Renal pelvis (tissue), 12 donors: Measurements from ENCODE around the gene LRP2BP. TPM values are rescaled to one million over a fixed set of nuclear protein-coding genes. Genes with fewer than 3 reads are reported as not detected.

Experiments used
- DNase-seq: peaks from one replicate; pipeline ENCODE4 v3.0.0-alpha.2; 2013
- long read RNA-seq, 16 experiments: transcript quantifications; one replicate each; lab custom pipeline, GENCODE V29; 2026
- polyA plus RNA-seq, 3 donors: library from polyadenylated mRNA; unstranded; fragments of 120-200 nt; gene quantifications; one replicate each; pipeline ENCODE4 v1.2.1, GENCODE V29; 2013; ENCODE audit not compliant: insufficient read length in 3 of 3

LRP2BP gene
- 1 to 10 TPM; 2.3 to 5.9 (median 5.0) TPM for polyA plus RNA-seq
- long read RNA-seq, donor 1, partial matches to known transcripts = 12 of 12 reads
- long read RNA-seq, donor 1, other reads (novel, unspliced or antisense) = 0 of 12 reads
- long read RNA-seq, donor 2, partial matches to known transcripts = 0 of 15 reads
- long read RNA-seq, donor 2, other reads (novel, unspliced or antisense) = 15 of 15 reads
- long read RNA-seq, donor 3 = 0 reads
- long read RNA-seq, donor 4 = 0 reads
- long read RNA-seq, donor 5 = 0 reads
- long read RNA-seq, donor 6, partial matches to known transcripts = 7 of 14 reads
- long read RNA-seq, donor 6, other reads (novel, unspliced or antisense) = 7 of 14 reads
- long read RNA-seq, donor 7, partial matches to known transcripts = 11 of 11 reads
- long read RNA-seq, donor 7, other reads (novel, unspliced or antisense) = 0 of 11 reads
- long read RNA-seq, donor 8 = 0 reads
- long read RNA-seq, donor 9 = 0 reads
- long read RNA-seq, donor 10 = 0 reads
- long read RNA-seq, donor 11, partial matches to known transcripts = 5 of 5 reads
- long read RNA-seq, donor 11, other reads (novel, unspliced or antisense) = 0 of 5 reads
- long read RNA-seq, donor 12, partial matches to known transcripts = 8 of 8 reads
- long read RNA-seq, donor 12, other reads (novel, unspliced or antisense) = 0 of 8 reads
- long read RNA-seq, donor 13 = 0 reads
- long read RNA-seq, donor 14, partial matches to known transcripts = 34 of 34 reads
- long read RNA-seq, donor 14, other reads (novel, unspliced or antisense) = 0 of 34 reads
- long read RNA-seq, donor 15, partial matches to known transcripts = 23 of 23 reads
- long read RNA-seq, donor 15, other reads (novel, unspliced or antisense) = 0 of 23 reads
- long read RNA-seq, donor 16 = 0 reads

DNA sequence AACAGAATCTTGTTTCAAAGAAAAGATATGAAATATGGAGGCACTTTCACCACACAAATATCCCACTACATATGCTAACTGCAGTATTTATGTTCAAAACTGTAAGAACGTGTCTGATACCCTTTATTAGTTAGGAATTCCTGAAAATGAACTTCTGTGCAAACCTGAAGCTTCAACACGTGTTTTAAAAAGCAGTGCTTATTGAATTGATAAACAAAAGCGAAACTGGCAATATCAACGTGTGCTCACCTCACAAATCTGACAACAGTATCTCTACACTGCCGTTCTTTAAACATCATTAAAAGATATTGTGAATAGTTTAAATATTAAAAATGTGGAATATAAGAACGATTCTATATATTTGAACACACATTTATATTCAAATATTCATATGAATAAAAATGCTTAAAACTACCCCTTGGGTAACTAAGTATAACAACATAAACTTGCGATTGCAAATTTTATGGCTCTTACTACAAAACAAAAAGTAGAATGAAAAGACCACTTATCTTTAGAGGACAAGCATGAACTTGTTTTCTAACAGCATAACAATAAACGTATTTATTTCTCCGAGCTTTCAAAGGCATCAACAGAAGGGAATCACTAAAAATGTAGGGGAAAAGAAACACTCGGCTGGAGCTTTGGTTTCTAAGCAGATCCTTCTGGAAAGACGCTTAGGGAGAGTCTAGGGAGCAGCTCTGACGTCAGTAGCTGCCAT, at the start of gene LRP2BP:
Gene LRP2BP (minus strand): TSS at position 687 of the 718 bp plus-strand sequence. CDS start 17,738 bp downstream, outside the sequence.
- no peak for DNase-seq

DNA sequence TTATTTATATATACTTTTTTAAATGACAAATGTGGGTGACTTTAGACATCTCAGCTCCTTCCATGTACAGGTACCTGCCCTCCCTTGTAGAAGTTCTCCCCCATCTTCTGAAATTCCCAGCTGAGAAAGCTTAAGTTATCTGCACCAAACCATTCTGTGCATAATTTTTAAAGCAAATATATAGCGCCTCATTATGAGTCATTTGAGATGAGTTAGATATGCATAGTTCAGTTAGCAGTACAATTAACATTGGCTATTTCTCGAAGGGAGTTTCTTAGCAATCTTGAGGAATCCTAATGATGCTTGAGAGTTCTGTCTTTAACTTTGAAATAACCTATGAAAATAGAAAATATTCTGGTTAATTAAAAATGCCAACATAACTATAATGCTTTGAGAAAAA, 49.5 kb upstream of the LRP2BP start:
- no peak for DNase-seq

DNA sequence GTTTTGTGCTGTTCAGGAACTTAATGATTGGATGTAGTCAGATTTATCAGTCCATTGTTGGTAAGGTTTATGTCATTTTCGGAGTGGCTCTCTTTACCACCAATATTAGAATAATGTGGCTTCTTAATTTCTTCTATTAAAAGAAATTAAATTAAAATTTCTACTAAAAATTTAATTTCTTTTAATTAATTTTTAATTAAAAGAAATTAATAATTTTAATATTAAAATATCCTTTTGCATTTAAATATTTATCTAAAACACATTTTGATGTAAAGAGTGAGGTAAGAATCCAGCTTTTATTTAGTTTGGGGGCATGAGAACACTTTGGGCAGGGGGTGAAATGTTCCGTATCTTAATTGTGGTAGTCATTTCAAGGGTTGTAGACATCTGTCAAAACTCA, 45.8 kb upstream of the LRP2BP start:
- no peak for DNase-seq

DNA sequence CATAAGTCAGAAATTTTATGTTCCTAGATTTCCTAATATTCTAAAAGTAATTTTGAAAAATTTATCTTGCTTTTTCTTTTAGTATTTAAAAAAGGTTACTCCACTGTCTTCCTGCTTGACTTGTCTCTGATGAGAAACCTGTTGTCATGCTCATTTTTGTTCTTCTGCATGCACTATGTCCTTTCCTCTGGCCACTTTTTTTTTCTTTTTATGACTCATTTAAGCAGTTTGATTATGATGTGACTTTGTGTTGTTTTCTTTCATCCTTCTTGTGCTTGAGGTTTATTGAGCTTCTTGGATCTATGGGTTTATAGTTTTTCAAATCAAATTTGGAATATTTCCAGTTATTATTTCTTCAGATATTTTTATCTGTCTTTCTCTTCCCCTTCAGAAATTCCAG, 42.1 kb upstream of the LRP2BP start:
- DNase-seq = no peak

DNA sequence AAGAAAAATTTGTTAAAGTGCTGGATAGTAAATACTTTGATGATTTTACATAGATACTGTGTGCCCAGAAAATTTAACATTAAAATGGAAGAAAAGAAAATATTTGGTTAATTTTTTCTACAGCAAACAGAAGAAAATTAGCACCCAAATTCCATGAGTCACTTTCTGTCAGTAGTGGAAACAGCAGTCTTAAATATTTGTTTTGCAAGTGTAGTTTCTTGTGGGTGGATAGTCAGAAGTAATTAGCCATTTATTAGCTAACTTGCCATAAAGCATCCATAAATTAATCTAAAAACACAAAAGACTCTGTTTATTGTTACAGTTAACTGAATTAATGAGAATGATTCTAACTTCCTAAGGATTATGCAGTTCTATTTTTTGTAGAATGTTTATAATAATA, 39.7 kb upstream of the LRP2BP start:
- no peak for DNase-seq

DNA sequence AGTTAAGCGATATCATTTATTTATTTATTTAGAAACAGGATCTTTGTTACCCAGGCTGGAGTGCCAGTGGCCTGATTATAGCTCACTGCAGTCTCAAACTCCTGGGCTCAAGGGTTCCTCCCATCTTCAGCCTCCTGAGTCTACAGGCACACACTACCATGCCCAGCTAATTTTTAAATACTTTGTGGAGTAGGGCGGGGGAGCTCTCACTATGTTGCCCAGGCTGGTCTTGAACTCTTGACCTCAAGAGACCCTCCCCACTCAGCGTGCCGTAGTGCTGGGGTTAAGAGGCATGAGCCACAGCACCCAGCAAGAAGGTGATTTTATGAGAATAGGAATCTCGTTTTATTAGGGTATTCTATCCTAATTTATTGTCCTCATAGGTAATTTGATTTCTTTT, 33.9 kb upstream of the LRP2BP start:
- no peak for DNase-seq

DNA sequence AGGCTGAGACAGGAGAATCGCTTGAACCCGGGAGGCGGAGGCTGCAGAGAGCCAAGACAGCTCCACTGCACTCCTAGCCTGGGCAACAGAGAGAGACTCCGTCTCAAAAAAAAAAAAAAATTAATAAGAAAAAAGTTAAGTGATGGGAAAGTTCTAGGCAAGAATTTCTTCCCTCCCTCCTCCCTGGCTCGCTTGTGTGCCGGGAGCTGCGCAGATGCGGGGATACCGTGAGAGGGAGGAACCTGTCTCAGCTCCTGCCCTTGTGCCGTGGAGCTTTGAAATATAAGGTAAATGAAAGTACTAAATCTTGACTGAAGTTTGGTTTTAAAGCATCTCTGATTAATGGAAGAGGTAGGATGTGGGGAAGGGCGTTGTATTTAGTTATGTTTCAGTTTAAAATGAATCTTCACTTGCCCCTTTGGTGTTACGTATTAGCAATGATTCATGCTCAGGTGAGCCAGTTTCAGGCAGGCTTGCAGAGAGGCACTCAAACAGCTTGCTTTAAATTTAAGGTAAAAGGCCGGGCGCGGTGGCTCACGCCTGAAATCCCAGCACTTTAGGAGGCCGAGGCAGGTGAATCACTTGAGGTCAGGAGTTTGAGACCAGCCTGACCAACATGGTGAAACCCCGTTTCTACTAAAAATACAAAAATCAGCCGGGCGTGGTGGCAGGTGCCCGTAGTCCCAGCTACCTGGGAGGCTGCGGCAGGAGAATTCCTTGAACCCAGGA, 31.4 kb upstream of the LRP2BP start:
- no peak for DNase-seq

DNA sequence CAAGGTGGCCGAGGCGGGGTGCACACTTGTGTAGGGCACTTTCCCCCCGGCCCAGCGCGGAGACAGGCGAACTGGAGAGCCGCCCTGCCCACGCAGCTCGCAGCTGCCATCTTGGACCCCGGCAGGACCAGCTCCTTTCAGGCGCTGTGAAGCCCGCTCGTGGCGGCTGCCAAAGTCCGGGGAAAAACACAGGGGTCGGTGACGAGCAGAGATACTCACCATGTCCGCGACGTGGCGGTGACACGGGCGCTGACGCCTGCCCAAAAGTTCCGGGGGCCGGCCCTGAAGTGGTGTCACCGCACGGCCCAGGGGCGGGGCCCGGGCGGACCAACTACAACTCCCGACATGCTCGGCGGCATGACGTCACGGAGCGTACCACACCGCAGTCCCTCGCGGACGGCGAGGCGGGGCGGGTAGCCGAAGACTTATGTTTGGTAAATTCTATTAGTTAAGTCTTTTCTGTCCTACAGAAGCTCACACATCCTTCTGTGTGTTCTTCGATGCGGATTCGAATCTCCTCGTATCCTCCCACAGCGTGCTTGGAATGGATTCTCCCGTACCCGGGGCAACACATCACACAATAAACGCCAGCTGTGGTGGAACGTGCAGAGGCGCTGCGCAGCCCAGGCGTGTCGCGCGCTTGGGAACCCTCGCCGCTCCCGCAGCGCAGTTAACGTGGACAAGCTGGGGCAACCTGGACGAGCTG, 30.1 kb upstream of the LRP2BP start, which contains the start of gene UFSP2:
Gene UFSP2 (minus strand): TSS at position 318 of the 706 bp plus-strand sequence. CDS start 96 bp downstream, at position 222.
- DNase-seq = peak; percentile 92

DNA sequence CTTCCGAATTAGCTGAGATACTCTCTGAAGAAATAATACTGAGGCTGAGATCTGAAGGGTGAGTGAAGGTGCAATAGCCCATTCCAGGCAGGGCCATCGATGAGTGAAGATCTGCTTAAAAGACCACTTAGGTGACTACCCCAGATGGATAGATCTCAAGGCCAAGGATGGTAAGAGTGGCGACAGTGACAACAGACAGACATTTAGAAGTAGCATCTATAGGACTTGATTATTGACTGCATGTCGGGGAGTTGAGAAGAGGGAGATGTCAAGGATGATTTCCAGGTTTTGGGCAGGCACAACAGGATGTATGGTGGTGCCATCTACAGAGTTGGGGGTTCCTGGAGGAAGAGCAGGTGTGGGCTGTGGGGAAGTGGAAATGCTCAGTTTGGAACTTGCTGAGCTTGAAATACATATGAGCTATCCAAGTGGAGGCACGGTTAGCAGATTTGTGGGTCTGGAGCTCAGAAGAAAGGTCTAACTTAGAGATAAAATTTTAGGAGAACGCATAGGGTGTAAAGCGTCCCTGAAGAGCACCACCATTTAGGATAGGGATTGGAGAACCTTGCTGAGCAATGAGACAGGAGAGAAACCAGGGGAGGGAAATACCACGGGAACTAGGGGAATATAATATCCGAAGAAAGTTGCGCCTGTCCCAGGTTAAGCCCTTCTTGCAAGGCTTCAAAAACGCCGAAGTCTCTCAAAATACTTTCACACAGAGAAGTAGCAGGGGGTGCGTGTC, 29.4 kb upstream of the LRP2BP start:
- peak; percentile 3 for DNase-seq

DNA sequence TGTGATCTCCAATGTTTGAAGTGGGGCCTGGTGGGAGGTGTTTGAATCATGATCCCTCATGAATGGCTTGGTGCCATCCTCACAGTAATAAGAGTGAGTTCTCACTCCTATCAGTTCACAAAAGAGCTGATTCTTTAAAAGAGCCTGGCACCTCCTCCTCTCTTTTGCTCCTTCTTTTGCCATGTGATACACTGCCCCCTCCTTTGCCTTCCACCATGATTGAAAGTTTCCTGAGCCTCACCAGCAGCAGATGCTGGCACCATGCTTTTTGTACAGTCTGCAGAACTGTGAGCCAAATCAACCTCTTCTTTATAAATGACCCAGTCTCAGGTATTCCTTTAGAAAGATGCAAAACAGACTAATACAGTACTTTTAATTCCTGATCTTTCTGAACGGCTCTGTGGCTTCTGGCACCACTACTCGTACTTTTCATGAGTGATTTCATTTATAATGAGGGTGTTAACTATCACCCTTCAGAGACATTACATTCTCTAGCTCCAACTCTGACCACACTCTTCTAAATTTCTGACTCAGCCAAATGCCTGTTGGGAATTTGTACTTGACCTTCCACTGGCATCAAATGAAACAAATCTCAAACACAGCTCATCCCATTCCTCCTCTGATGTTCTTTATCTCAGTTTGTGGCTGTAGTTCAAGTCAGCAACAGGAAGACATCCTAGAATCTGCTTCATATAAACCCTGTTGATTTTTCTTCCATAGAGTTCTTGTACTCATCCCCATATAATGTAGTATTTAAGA, 25.8 kb upstream of the LRP2BP start:
- no peak for DNase-seq

DNA sequence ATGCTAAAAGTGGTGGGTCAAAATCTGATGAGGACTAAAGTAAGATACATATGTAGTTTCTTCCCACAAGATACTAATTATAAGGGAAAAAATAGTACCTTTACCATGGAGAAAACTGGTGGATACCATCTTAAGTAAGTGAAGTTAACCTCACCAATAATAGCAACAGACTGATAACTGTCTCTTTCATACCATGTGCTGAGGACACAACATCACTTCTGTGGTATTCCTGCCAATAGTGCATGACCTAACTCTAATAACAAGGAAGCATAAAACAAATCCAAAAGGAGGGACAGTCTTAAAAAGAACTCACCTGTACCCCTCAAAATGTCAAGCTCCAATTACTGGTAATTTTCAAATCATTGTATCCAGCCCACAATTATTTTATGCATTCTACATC, 21.2 kb upstream of the LRP2BP start:
- no peak for DNase-seq

DNA sequence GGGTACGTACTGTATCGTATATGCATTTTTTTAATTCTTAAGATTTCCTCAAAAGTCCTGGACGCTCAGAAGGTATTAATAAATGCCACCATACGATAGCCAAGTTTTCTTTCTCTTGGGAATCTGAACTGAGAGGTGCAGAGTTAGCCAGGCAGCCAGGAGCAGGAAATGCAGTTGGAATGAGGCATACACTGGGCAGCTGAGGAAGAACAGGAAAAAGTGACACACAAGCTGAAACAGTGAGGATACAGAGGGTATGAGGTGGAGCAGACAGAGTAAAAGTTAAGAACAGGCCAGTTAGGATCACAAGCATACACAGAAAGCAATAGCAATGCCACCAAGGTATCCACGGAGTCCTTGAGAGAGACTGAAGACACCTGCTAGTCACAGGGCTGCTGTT, 16.7 kb upstream of the LRP2BP start:
- DNase-seq = no peak

DNA sequence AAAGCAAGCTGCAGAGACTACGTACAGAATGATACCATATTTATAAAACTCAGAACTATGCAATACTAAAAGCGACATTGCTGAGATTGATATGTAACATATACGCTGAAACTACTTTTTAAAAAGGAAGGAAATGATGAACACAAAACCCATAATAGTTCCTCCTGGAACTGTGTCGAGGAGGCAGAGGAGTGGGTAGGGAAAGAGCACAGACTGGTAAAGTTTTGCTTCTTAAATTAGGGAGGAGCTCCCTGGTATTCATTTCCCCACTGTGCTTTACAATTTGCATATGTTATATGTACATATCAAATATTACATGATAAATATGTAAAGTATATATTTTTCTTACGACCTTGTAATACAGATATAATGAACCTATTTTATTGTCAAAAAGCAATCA, 16.1 kb upstream of the LRP2BP start:
- no peak for DNase-seq

DNA sequence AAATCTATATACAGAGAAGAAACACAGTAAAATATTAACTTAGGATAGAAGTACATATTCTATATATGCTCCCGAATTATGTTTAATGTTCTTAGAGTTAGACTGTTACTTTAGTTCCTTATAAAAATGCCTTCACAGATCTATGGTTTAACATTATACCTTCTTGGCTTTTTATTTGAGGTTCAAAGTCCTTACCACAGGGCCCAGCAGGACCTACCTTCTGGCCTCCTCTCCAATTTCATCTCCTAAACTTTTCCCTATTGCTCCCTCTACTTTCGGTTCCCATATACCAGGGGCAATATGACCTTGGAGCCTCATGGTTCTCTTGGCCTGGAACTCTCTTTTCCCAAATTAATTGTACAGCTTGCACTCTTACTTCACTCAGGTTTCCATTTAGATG, 12.7 kb upstream of the LRP2BP start:
- no peak for DNase-seq

DNA sequence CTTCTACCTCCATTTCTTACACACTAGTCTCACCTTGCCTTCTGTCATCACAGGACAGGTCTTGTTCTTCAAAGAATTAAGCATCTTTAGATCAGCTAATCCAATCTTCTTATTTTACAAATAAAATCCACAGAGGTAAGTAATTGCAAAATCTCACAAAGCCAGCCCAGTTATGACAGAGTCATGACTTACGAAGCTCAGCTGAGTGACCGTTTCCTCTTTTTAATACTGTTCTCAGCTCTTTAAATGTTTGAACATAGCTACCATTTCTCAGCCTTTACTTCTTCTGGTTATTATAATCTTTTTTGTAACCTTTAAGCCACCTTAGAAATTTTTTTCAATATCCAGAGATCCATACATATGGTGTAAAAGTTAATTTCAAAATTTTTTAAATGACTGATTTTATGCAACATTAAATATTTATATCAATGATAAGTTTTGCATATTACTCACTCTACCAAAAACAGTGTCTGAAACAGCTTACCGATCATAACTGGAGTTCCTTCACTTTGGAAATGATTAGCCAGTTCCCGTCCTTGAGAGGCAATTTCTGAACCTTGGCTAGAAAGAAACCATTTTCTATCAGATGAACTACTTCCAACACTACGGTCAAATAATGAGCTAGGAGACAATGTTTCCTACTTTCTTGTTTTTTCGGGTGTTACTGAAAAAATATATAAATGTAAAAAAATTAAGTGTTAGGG, 9.7 kb upstream of the LRP2BP start:
- DNase-seq = no peak

DNA sequence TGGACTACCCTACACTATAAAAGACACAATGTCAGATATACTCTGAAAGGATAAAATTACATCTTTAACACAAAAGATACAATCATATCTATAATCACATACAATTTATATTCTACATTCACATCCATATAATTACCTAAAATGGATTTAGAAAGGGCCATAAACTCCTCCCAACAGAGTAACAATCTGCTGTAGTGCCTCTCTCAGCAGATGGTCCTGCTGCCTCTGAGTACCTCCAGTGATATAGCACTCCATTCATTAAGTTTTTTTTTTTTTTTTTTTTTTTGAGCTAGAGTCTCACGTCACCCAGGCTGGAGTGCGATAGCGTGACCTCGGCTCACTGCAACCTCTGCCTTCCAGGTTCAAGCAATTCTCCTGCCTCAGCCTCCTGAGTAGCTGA, 8.3 kb upstream of the LRP2BP start:
- DNase-seq = no peak

DNA sequence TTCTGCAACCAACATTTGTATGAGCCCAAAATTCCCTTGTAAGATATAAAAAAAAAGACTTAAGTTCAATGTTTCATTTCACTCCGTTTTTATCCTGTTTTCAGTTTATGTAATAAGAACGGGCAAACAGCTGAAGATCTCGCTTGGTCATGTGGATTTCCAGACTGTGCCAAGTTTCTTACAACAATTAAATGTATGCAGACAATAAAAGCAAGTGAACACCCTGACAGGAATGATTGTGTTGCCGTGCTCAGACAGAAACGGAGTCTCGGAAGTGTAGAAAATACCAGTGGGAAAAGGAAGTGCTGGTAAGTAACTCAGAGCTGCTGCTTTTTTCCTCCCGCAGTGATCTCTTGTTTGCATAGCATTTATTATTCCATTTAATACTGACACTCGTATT, 3.7 kb upstream of the LRP2BP start:
- DNase-seq = no peak

DNA sequence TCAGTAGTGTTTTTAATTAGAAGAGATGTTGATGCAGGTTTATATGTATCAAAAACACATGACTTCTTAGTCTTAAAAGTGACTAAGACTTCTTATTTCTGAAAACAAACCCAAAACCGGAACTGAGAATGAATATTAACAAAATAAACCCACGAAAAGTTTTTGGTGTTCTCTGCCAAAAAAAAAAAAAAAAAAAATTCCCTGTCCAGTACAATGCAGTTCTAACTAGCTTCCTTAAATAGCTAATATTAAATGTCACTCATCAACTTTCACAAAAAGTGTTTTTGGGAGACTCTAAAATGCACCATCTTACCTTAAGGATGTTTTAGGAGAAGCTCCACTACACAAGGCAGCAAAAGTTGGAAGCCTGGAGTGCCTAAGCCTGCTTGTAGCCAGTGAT, 2.9 kb upstream of the LRP2BP start:
- DNase-seq = no peak
